Astrocyte (in vitro differentiated cells and primary cell): ENCODE results near the gene CFAP74. TPM values are rescaled to one million over a fixed set of nuclear protein-coding genes. Genes with fewer than 3 reads are reported as not detected.

ENCODE experiments used
- DNase-seq: peaks from one replicate; pipeline ENCODE4 v3.0.0-alpha.2; 2010; ENCODE audit warnings: low read depth
- FAIRE-seq: peaks from 2 replicates; lab custom pipeline; 2011; peaks lifted over from hg19 to GRCh38; lab: Jason Lieb, UNC
- H2AFZ ChIP-seq: 2 replicates; pipeline ENCODE4 v1.6.0; 2012; ENCODE audit warnings: low read depth, low read length, inconsistent platforms
- H3K27ac ChIP-seq: 2 replicates; pipeline ENCODE4 v1.5.1; 2011; ENCODE audit warnings: low read depth, low read length, inconsistent platforms
- H3K27me3 ChIP-seq: 2 replicates; pipeline ENCODE4 v1.6.0; 2011; ENCODE audit warnings: low read length, inconsistent platforms; ENCODE audit not compliant: insufficient read depth
- H3K36me3 ChIP-seq: 2 replicates; pipeline ENCODE4 v1.5.1; 2011; ENCODE audit warnings: low read length, inconsistent platforms; ENCODE audit not compliant: insufficient read depth
- H3K4me1 ChIP-seq: 2 replicates; pipeline ENCODE4 v1.5.1; 2011; ENCODE audit warnings: low read length, inconsistent platforms; ENCODE audit not compliant: insufficient read depth
- H3K4me2 ChIP-seq: 2 replicates; pipeline ENCODE4 v1.6.0; 2012; ENCODE audit warnings: low read length, inconsistent platforms
- H3K4me3 ChIP-seq: 2 replicates; pipeline ENCODE4 v1.5.1; 2011; ENCODE audit warnings: low read depth, mild to moderate bottlenecking, low read length, inconsistent platforms; ENCODE audit not compliant: insufficient read depth
- H3K79me2 ChIP-seq: 2 replicates; pipeline ENCODE4 v1.6.0; 2012; ENCODE audit warnings: mild to moderate bottlenecking, low read length, inconsistent platforms; ENCODE audit not compliant: insufficient read depth
- H3K9ac ChIP-seq: 2 replicates; pipeline ENCODE4 v1.6.0; 2012; ENCODE audit warnings: mild to moderate bottlenecking, low read length, inconsistent platforms
- H3K9me3 ChIP-seq: 2 replicates; pipeline ENCODE4 v1.5.1; 2012; ENCODE audit warnings: low read depth, mild to moderate bottlenecking, low read length, inconsistent platforms; ENCODE audit not compliant: insufficient read depth
- H4K20me1 ChIP-seq: 2 replicates; pipeline ENCODE4 v1.6.0; 2012; ENCODE audit warnings: low read length, inconsistent platforms; ENCODE audit not compliant: insufficient read depth
- H3K27ac Mint-ChIP-seq: one replicate; pipeline ENCODE4 v1.8.0; 2021; ENCODE audit warnings: mild to moderate bottlenecking, mixed read lengths; ENCODE audit not compliant: unreplicated experiment
- H3K27me3 Mint-ChIP-seq: one replicate; pipeline ENCODE4 v1.8.0; 2021; ENCODE audit warnings: low read depth, mixed read lengths; ENCODE audit not compliant: unreplicated experiment
- H3K36me3 Mint-ChIP-seq: one replicate; pipeline ENCODE4 v1.8.0; 2021; ENCODE audit warnings: low read depth, mixed read lengths; ENCODE audit not compliant: unreplicated experiment
- H3K4me1 Mint-ChIP-seq: one replicate; pipeline ENCODE4 v1.8.0; 2021; ENCODE audit warnings: low read depth, mixed read lengths; ENCODE audit not compliant: unreplicated experiment
- H3K4me3 Mint-ChIP-seq: one replicate; pipeline ENCODE4 v1.8.0; 2021; ENCODE audit warnings: mild to moderate bottlenecking, moderate library complexity, mixed read lengths; ENCODE audit not compliant: unreplicated experiment
- H3K9me3 Mint-ChIP-seq: one replicate; pipeline ENCODE4 v1.8.0; 2021; ENCODE audit warnings: mild to moderate bottlenecking, mixed read lengths; ENCODE audit not compliant: unreplicated experiment
- CTCF ChIP-seq: IDR thresholded peaks from 2 replicates; pipeline ENCODE4 v1.5.1; 2011; ENCODE audit warnings: low read depth, mild to moderate bottlenecking, inconsistent platforms, low read length, moderate library complexity; ENCODE audit not compliant: insufficient read depth
- EZH2 ChIP-seq: IDR thresholded peaks from 2 replicates; pipeline ENCODE4 v1.6.1; 2012; ENCODE audit warnings: mild to moderate bottlenecking, low read length, inconsistent platforms; ENCODE audit not compliant: insufficient read depth
- total RNA-seq: library from RNA; stranded (reverse); gene quantifications from 2 replicates; pipeline ENCODE4 v1.2.1, GENCODE V29; 2021

CFAP74 gene
- total RNA-seq, 1 donor from 2014 or later: not detected

- H3K4me2 ChIP-seq: no peak overlapping the region
- peaks cover 27% of the 10 kb centered on the region for H3K27me3 ChIP-seq
- H3K9ac ChIP-seq: no peak overlapping the region
- no peaks in the 10 kb centered on the region for H3K4me1 ChIP-seq
- Mint-ChIP-seq H3K4me3 (no peak overlapping the region), H3K36me3 (no peaks in the 10 kb centered on the region), H3K27ac (no peak overlapping the region), H3K4me1 (peaks cover 1% of the 10 kb centered on the region), H3K9me3 (no peaks in the 10 kb centered on the region), H3K27me3 (peaks cover 43% of the 10 kb centered on the region)
- H3K9me3 ChIP-seq: no peaks in the 10 kb centered on the region
- no peak for DNase-seq
- no peaks in the 10 kb centered on the region for H3K79me2 ChIP-seq
- no peak overlapping the region for H2AFZ ChIP-seq
- no peak for TF ChIP-seq CTCF
- TF ChIP-seq EZH2: no peak
- H4K20me1 ChIP-seq: no peaks in the 10 kb centered on the region
- no peak overlapping the region for H3K4me3 ChIP-seq
- no peak overlapping the region for H3K27ac ChIP-seq
- no peaks in the 10 kb centered on the region for H3K36me3 ChIP-seq
- no peak for FAIRE-seq
Measured at GRCh38 chr1:2023187-2023586, 19.6 kb upstream of the CFAP74 start.

GRCh38 chr1:2022063-2022770 is 18.6 kb upstream of the CFAP74 start:
- no peaks in the 10 kb centered on the region for H3K79me2 ChIP-seq
- DNase-seq (no peak), FAIRE-seq (no peak)
- no peaks in the 10 kb centered on the region for H3K4me1 ChIP-seq
- H3K36me3 ChIP-seq: no peaks in the 10 kb centered on the region
- Mint-ChIP-seq H3K9me3 (no peaks in the 10 kb centered on the region), H3K36me3 (no peaks in the 10 kb centered on the region), H3K27me3 (peaks cover 50% of the 10 kb centered on the region), H3K27ac (no peak overlapping the region), H3K4me1 (peaks cover 1% of the 10 kb centered on the region), H3K4me3 (no peak overlapping the region)
- no peak overlapping the region for H3K27ac ChIP-seq
- H2AFZ ChIP-seq: no peak overlapping the region
- H3K9me3 ChIP-seq: no peaks in the 10 kb centered on the region
- H4K20me1 ChIP-seq: no peaks in the 10 kb centered on the region
- H3K9ac ChIP-seq: no peak overlapping the region
- peaks cover 35% of the 10 kb centered on the region for H3K27me3 ChIP-seq
- no peak overlapping the region for H3K4me3 ChIP-seq
- TF ChIP-seq EZH2 (no peak), CTCF (no peak)
- no peak overlapping the region for H3K4me2 ChIP-seq

GRCh38 chr1:2021550-2021949 is 18.0 kb upstream of the CFAP74 start:
- no peaks in the 10 kb centered on the region for H3K4me1 ChIP-seq
- H3K4me2 ChIP-seq: no peak overlapping the region
- no peaks in the 10 kb centered on the region for H4K20me1 ChIP-seq
- no peaks in the 10 kb centered on the region for H3K9me3 Mint-ChIP-seq
- H3K27me3 ChIP-seq: peaks cover 36% of the 10 kb centered on the region
- DNase-seq (no peak), FAIRE-seq (no peak)
- H3K9me3 ChIP-seq: no peaks in the 10 kb centered on the region
- TF ChIP-seq CTCF (no peak), EZH2 (no peak)
- H3K79me2 ChIP-seq: no peaks in the 10 kb centered on the region
- no peaks in the 10 kb centered on the region for H3K36me3 Mint-ChIP-seq
- no peak overlapping the region for H3K4me3 Mint-ChIP-seq
- H3K9ac ChIP-seq: no peak overlapping the region
- H3K27ac Mint-ChIP-seq: no peak overlapping the region
- peaks cover 56% of the 10 kb centered on the region for H3K27me3 Mint-ChIP-seq
- no peak overlapping the region for H2AFZ ChIP-seq
- H3K4me1 Mint-ChIP-seq: peaks cover 1% of the 10 kb centered on the region
- H3K27ac ChIP-seq: no peak overlapping the region
- H3K36me3 ChIP-seq: no peaks in the 10 kb centered on the region
- no peak overlapping the region for H3K4me3 ChIP-seq
